Mucosa of descending colon (tissue), 3 donors: Measurements from ENCODE around the gene ZCCHC10. TPM values are rescaled to one million over a fixed set of nuclear protein-coding genes. Genes with fewer than 3 reads are reported as not detected.
A peak's percentile ranks its signal among the peaks of the same experiment; 100 is the strongest.

Experiments
- ATAC-seq: fragments of 200-7000 bp; cut with Tn5 transposase; one replicate; pipeline ENCODE4 v1.9.1; 2020; ENCODE audit warnings: mild to moderate bottlenecking, moderate library complexity
- DNase-seq, 3 donors: peaks; one replicate each; pipeline ENCODE4 v3.0.0-alpha.2; 2020
- H3K36me3 ChIP-seq: fragments of 200-600 bp; one replicate; pipeline ENCODE4 v1.8.0; 2021; ENCODE audit warnings: low read depth, mild to moderate bottlenecking
- H3K4me1 ChIP-seq: fragments of 200-600 bp; one replicate; pipeline ENCODE4 v1.8.0; 2021; ENCODE audit warnings: low read depth, mild to moderate bottlenecking
- H3K4me3 ChIP-seq: fragments of 200-600 bp; one replicate; pipeline ENCODE4 v1.8.0; 2021; ENCODE audit warnings: mild to moderate bottlenecking
- H3K9me3 ChIP-seq: fragments of 200-600 bp; one replicate; pipeline ENCODE4 v1.8.0; 2021; ENCODE audit warnings: mild to moderate bottlenecking
- intact Hi-C, 2 donors: fragments of 100-400 bp; cut with DNase I in 1 of 2; cut with micrococcal nuclease in 1 of 2; formaldehyde crosslinking; loops; one replicate each; pipeline versions ENCODE4 v1.11.0 to v1.11.1; 2022; cut with DNase I, micrococcal nuclease
- total RNA-seq, 3 donors: library from RNA; stranded (reverse); fragmentation: NEBNext Ultra II Directional in 2 of 3; extraction: Animal tissue kit (Norgen Biotek cat#: 25700) in 2 of 3; gene quantifications; one replicate each; pipeline versions ENCODE4 v1.2.1 to v1.2.4, GENCODE V29; 2021 to 2023
- TF ChIP-seq, protein P1 (sequence below): fragments of 200-600 bp; IDR thresholded peaks from one replicate; pipeline ENCODE4 v1.8.0; 2022; ENCODE audit warnings: antibody characterized with exemption, mild to moderate bottlenecking
- donor health status: DM: no; HTN: no; CAD: no; lungs with moderate emphysema.
- donor health status: DM: no; HTN: no; CAD: no.
- donor health status: DM: no; HTN: yes; CAD: no.

The ZCCHC10 gene
- total RNA-seq, 3 donors from 2014 or later, result 20.4 to 35.0 (median 29.2) TPM

GRCh38 chr5:133053448-133053847 lies 27.1 kb upstream of the ZCCHC10 start:
- TF ChIP-seq, protein P1, sequence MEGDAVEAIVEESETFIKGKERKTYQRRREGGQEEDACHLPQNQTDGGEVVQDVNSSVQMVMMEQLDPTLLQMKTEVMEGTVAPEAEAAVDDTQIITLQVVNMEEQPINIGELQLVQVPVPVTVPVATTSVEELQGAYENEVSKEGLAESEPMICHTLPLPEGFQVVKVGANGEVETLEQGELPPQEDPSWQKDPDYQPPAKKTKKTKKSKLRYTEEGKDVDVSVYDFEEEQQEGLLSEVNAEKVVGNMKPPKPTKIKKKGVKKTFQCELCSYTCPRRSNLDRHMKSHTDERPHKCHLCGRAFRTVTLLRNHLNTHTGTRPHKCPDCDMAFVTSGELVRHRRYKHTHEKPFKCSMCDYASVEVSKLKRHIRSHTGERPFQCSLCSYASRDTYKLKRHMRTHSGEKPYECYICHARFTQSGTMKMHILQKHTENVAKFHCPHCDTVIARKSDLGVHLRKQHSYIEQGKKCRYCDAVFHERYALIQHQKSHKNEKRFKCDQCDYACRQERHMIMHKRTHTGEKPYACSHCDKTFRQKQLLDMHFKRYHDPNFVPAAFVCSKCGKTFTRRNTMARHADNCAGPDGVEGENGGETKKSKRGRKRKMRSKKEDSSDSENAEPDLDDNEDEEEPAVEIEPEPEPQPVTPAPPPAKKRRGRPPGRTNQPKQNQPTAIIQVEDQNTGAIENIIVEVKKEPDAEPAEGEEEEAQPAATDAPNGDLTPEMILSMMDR, result no peak
- intact Hi-C loops, result no loop called here
- DNase-seq (no peak), ATAC-seq (no peak)
- no peak overlapping the region for H3K4me3 ChIP-seq
- peaks cover 49% of the 10 kb centered on the region for H3K4me1 ChIP-seq
- H3K36me3 ChIP-seq, result no peaks in the 10 kb centered on the region
- no peaks in the 10 kb centered on the region for H3K9me3 ChIP-seq

GRCh38 chr5:133052317-133053175 lies 26.2 kb upstream of the ZCCHC10 start:
- intact Hi-C loops, result no loop called here
- H3K9me3 ChIP-seq, result no peaks in the 10 kb centered on the region
- TF ChIP-seq, protein P1, result no peak
- ATAC-seq (peak; percentile 62), DNase-seq (peak; percentile 82 to 86 (median 84))
- peak overlapping the region; percentile 87 for H3K4me3 ChIP-seq
- peaks cover 43% of the 10 kb centered on the region for H3K4me1 ChIP-seq
- H3K36me3 ChIP-seq, result no peaks in the 10 kb centered on the region

DNA sequence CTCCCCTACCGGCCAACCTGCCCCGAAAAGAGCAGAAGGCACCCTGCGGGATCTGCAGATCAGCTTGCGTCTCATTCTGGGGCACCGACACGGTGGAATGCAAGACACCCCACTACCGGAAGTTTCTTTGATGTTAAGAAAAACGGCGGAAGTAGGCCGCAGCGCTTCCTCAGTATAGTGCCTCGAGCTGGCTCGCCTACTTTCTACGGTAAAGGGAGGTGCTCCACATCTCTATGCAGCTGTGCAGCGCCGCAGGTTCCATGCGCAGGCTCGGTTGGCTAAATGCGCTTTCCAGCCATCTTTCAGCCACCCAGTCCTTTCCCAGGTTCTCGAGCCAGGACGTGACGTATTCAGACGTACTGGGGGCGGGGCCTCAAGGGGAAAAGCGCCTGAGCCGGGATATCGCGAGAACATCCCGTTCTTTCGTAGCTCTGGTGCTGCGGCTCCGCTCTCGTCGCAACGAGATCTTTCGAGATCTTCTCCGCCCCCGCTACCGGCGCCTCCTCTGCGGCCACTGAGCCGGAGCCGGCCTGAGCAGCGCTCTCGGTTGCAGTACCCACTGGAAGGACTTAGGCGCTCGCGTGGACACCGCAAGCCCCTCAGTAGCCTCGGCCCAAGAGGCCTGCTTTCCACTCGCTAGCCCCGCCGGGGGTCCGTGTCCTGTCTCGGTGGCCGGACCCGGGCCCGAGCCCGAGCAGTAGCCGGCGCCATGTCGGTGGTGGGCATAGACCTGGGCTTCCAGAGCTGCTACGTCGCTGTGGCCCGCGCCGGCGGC lies 25.4 kb upstream of the ZCCHC10 start, which contains the start of gene HSPA4:
Gene HSPA4, plus strand, starts transcription at position 472 of the 775 bp plus-strand sequence. Its CDS starts 238 bp downstream, at position 710.
- peak; percentile 97 to 99 (median 98) for DNase-seq
- TF ChIP-seq, protein P1, result no peak
- peaks cover 35% of the 10 kb centered on the region for H3K4me1 ChIP-seq

GRCh38 chr5:133051061-133051541 lies 24.8 kb upstream of the ZCCHC10 start:
- Histone ChIP-seq H3K9me3 (no peaks in the 10 kb centered on the region), H3K4me1 (peaks cover 30% of the 10 kb centered on the region), H3K4me3 (peak overlapping the region; percentile 87), H3K36me3 (no peaks in the 10 kb centered on the region)
- DNase-seq (peak in 1 of 3 donors; percentile 55), ATAC-seq (peak; percentile 9)
- TF ChIP-seq, protein P1, result no peak
- intact Hi-C loops, result no loop called here

More for the DNA sequence above, 25.4 kb upstream of the ZCCHC10 start, which contains the start of gene HSPA4:
- intact Hi-C loops, result no loop called here
- Histone ChIP-seq H3K9me3 (no peaks in the 10 kb centered on the region), H3K36me3 (no peaks in the 10 kb centered on the region), H3K4me3 (peak within 1 kb of the TSS; percentile 87)
- peak; percentile 96 for ATAC-seq

DNA sequence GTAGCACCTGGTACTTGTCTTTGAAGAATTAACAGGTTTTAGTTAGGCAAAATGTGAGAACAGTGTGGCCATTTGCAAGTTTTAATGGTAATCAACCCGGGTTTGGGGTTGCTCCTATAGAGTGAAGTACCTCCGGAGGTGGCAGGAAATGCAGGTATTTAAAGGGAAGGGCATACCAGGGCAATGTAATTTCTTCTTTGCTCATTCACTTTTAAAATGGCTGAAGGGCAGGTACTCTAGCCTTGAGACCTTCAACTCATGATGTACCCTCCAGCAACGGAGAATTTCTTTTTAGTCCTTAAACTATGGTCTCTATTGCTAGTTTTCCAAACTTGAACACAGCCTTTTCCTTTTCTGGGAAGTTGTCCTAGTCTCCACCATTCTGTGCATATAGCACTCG lies 24.2 kb upstream of the ZCCHC10 start:
- intact Hi-C loops, result no loop called here
- DNase-seq (no peak), ATAC-seq (no peak)
- peaks cover 28% of the 10 kb centered on the region for H3K4me1 ChIP-seq
- TF ChIP-seq, protein P1, result no peak
- H3K4me3 ChIP-seq, result no peak overlapping the region
- no peaks in the 10 kb centered on the region for H3K36me3 ChIP-seq
- no peaks in the 10 kb centered on the region for H3K9me3 ChIP-seq
